ENCODE data around the gene SH2D1A. TPM values are rescaled to one million over a fixed set of nuclear protein-coding genes. Genes with fewer than 3 reads are reported as not detected.

Gene SH2D1A
- total RNA-seq, 1 experiment from 2014 or later = not detected

- no peaks in the 10 kb centered on the region for H4K20me1 ChIP-seq (ENCODE audit: control insufficient read depth, insufficient read depth, insufficient read length)
- no peak overlapping the region for H2BK120ac ChIP-seq (ENCODE audit: low read depth, low read length, poor library complexity, severe bottlenecking)
- no peak overlapping the region for H3K27ac Mint-ChIP-seq
- no peak overlapping the region for H3K4me2 ChIP-seq (ENCODE audit: insufficient read depth, insufficient read length, low read length)
- DNase-seq = no peak
- H4K5ac ChIP-seq (ENCODE audit: insufficient read length, low read depth, low read length) = no peak overlapping the region
- H2BK20ac ChIP-seq (ENCODE audit: low read depth, low read length, poor library complexity, severe bottlenecking) = no peak overlapping the region
- H3K79me1 ChIP-seq (ENCODE audit: insufficient read depth, low read depth, low read length, poor library complexity, severe bottlenecking) = no peaks in the 10 kb centered on the region
- H2BK5ac ChIP-seq (ENCODE audit: insufficient read length, low read length) = no peak overlapping the region
- no peak overlapping the region for H3K56ac ChIP-seq (ENCODE audit: insufficient read length, low read depth, low read length)
- no peak overlapping the region for H2BK15ac ChIP-seq (ENCODE audit: low read depth, low read length)
- no peak overlapping the region for H4K8ac ChIP-seq (replicated peaks; ENCODE audit: insufficient read length, low read depth, low read length)
- H3K9ac ChIP-seq (ENCODE audit: extremely low read depth, insufficient read length, low read length) = no peak overlapping the region
- no peak overlapping the region for H2BK12ac ChIP-seq (ENCODE audit: insufficient read length, low read depth, low read length)
- H3K79me2 ChIP-seq (ENCODE audit: insufficient read depth, low read length) = no peaks in the 10 kb centered on the region
- H3K4me3 Mint-ChIP-seq = no peak overlapping the region
- H3K23me2 ChIP-seq (ENCODE audit: insufficient read length, low read depth, low read length, poor library complexity, severe bottlenecking) = no peaks in the 10 kb centered on the region
- H3K9me3 ChIP-seq (ENCODE audit: control insufficient read depth, low read depth, low read length) = no peaks in the 10 kb centered on the region
- no peaks in the 10 kb centered on the region; the same call in 1 of the 2 replicates for H3K27me3 Mint-ChIP-seq (ENCODE audit: low read depth)
- H3K4ac ChIP-seq (ENCODE audit: low read depth, low read length) = no peak overlapping the region
- no peaks in the 10 kb centered on the region for H3K36me3 Mint-ChIP-seq (ENCODE audit: insufficient read depth in 1 of 3, low read depth in 3 of 3)
- peaks cover 0 to 4% of the 10 kb centered on the region in 2 experiments; a peak in 1 of 5 replicates for H3K9me3 Mint-ChIP-seq
- H3K4me1 Mint-ChIP-seq = peaks cover 18 to 21% of the 10 kb centered on the region in 2 experiments
- no peak overlapping the region for H3T11ph ChIP-seq (ENCODE audit: low read length)
- H2AFZ ChIP-seq (ENCODE audit: low read length) = no peak overlapping the region
- H3K18ac ChIP-seq (ENCODE audit: insufficient read length, low read depth, low read length) = no peak overlapping the region
- no peak overlapping the region for H3K23ac ChIP-seq (ENCODE audit: insufficient read length, low read depth, low read length)
- H4K91ac ChIP-seq (ENCODE audit: insufficient read length, low read depth, low read length) = no peak overlapping the region
- H3K14ac ChIP-seq (ENCODE audit: insufficient read depth, low read length) = no peak overlapping the region
- no CpG with 5 or more reads among the region's 15 CpGs for WGBS (ENCODE audit: extremely low coverage, insufficient read length, low lambda C conversion rate)
- H3K27me3 ChIP-seq (ENCODE audit: insufficient read depth, low read length) = no peaks in the 10 kb centered on the region
- no peak overlapping the region for H3K27ac ChIP-seq (ENCODE audit: insufficient read length, low read depth, low read length)
- no peaks in the 10 kb centered on the region for H3K4me1 ChIP-seq (ENCODE audit: insufficient read depth, low read length)
- H2AK5ac ChIP-seq (ENCODE audit: insufficient read length, low read length) = no peak overlapping the region
- no peak for TF ChIP-seq CTCF (conservative IDR thresholded peaks at IDR 0.05)
Measured at GRCh38 chrX:124346877-124347241, 496 bp downstream of the SH2D1A start.

Measured in H9 (cell line).